Left lung (tissue), 10 donors: ENCODE results near the gene IFIH1. TPM values are rescaled to one million over a fixed set of nuclear protein-coding genes. Genes with fewer than 3 reads are reported as not detected.

Experiments used
- ATAC-seq: fragments of 200-7000 bp; cut with Tn5 transposase; one replicate; pipeline ENCODE4 v1.9.1; 2020; ENCODE audit warnings: moderate library complexity
- DNase-seq, 4 donors: peaks; one replicate each; pipeline ENCODE4 v3.0.0-alpha.2; 2013 to 2020
- H3K27ac ChIP-seq, 2 donors: fragments of 200-600 bp; sonication (generic) in 1 of 2; one replicate each; pipeline versions ENCODE4 v1.5.0 to v1.8.0; 2020 to 2021
- H3K27me3 ChIP-seq, 2 donors: fragments of 200-600 bp; sonication (generic) in 1 of 2; one replicate each; pipeline versions ENCODE4 v1.5.0 to v1.8.0; 2020 to 2021
- H3K36me3 ChIP-seq, 2 donors: fragments of 200-600 bp; sonication (generic) in 1 of 2; one replicate each; pipeline versions ENCODE4 v1.5.0 to v1.8.0; 2020 to 2021
- H3K4me1 ChIP-seq, 2 donors: fragments of 200-600 bp; one replicate each; pipeline ENCODE4 v1.8.0; 2021
- H3K4me3 ChIP-seq, 2 donors: fragments of 200-600 bp; sonication (generic) in 1 of 2; one replicate each; pipeline versions ENCODE4 v1.5.0 to v1.8.0; 2020 to 2021; ENCODE audit warnings: mild to moderate bottlenecking in 1 of 2
- H3K9me3 ChIP-seq, 2 donors: fragments of 200-600 bp; sonication (generic) in 1 of 2; one replicate each; pipeline versions ENCODE4 v1.5.0 to v1.8.0; 2020 to 2021
- CTCF ChIP-seq, 2 donors: fragments of 200-600 bp; sonication (generic) in 1 of 2; IDR thresholded peaks; one replicate each; pipeline versions ENCODE4 v1.5.0 to v1.8.0; 2021; ENCODE audit warnings: antibody characterized with exemption in 2 of 2
- intact Hi-C, 2 donors: fragments of 100-400 bp; cut with DNase I; formaldehyde crosslinking; loops; one replicate each; pipeline versions ENCODE4 v1.11.2 to v1.14.2; 2022
- polyA plus RNA-seq, 6 donors: library from polyadenylated mRNA; unstranded; fragments of 120-200 nt; gene quantifications; one replicate each; pipeline ENCODE4 v1.2.1, GENCODE V29; 2013; ENCODE audit not compliant: insufficient read length in 6 of 6
- total RNA-seq, 2 donors: library from RNA; stranded (reverse); fragmentation: NEBNext Ultra II Directional; extraction: Animal tissue kit (Norgen Biotek cat#: 25700); gene quantifications; one replicate each; pipeline ENCODE4 v1.2.1, GENCODE V29; 2021
- donor health status: DM: no; HTN: yes; CAD: no.
- donor health status: DM: no; HTN: no; CAD: no.

IFIH1 gene
- total and polyA plus RNA-seq, 8 donors, result 11.6 to 33.5 (median 12.8) TPM

- intact Hi-C loops, result no loop called here
- no peak for TF ChIP-seq CTCF (IDR thresholded peaks at IDR 0.05)
- Histone ChIP-seq H3K9me3 (no peaks in the 10 kb centered on the region), H3K36me3 (no peaks in the 10 kb centered on the region), H3K4me3 (no peak overlapping the region), H3K4me1 (peaks cover 14 to 47% of the 10 kb centered on the region in 2 donors), H3K27me3 (no peaks in the 10 kb centered on the region), H3K27ac (peak overlapping the region; percentile 16 to 18)
- DNase-seq (no peak), ATAC-seq (peak; percentile 9)
These were observed 59.8 kb downstream of the IFIH1 start for GRCh38 chr2:162258686-162259085.

DNA sequence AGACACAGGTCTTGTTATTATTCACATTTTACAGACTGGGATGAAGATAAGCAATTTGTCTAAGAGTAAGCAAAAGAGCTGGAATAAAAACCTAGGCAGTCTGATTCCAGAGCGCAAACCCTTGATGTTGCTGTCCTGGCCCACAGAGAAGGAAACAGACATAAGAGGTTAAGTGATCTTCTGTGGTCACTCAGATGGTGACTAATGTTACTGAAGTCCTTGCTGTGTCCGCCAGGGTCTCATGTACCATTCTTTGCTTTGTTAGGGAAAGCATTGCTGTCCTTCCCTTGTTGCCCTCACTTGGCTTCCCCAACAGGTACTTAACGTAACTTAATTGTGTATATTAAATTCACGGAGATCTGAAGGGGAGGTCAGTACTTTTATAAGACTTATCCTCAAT, 60.3 kb downstream of the IFIH1 start:
- Histone ChIP-seq H3K27ac (peak overlapping the region; percentile 1 to 16), H3K4me1 (peaks cover 14 to 47% of the 10 kb centered on the region in 2 donors), H3K27me3 (no peaks in the 10 kb centered on the region), H3K4me3 (no peak overlapping the region), H3K9me3 (no peaks in the 10 kb centered on the region), H3K36me3 (no peaks in the 10 kb centered on the region)
- intact Hi-C loops, result no loop called here
- TF ChIP-seq CTCF (IDR thresholded peaks at IDR 0.05), result no peak
- DNase-seq (no peak), ATAC-seq (peak; percentile 40)

DNA sequence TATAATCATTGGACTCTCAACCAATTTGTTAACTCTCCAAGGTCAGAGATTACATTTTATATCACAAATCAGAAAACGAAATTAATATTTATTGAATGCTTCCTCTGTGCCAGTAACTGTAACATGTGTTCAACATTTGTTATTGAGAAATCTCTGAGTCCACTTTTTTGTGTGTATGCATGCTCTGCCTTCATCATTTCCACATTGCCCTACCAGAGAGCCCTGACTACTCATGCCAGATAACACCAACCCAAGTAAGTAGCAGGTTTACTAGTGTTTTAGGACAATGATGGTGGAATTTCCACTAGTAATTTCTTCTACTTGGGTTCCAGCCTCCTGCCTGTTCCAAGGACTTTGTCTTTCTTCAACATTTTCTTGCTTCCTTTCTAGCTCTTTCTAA, 61.1 kb downstream of the IFIH1 start:
- Histone ChIP-seq H3K4me3 (no peak overlapping the region), H3K9me3 (no peaks in the 10 kb centered on the region), H3K36me3 (no peaks in the 10 kb centered on the region), H3K27me3 (no peaks in the 10 kb centered on the region), H3K27ac (peak overlapping the region; percentile 1 to 16), H3K4me1 (peaks cover 14 to 47% of the 10 kb centered on the region in 2 donors)
- intact Hi-C loops, result no loop called here
- TF ChIP-seq CTCF (IDR thresholded peaks at IDR 0.05), result no peak
- no peak for DNase-seq
- no peak for ATAC-seq

DNA sequence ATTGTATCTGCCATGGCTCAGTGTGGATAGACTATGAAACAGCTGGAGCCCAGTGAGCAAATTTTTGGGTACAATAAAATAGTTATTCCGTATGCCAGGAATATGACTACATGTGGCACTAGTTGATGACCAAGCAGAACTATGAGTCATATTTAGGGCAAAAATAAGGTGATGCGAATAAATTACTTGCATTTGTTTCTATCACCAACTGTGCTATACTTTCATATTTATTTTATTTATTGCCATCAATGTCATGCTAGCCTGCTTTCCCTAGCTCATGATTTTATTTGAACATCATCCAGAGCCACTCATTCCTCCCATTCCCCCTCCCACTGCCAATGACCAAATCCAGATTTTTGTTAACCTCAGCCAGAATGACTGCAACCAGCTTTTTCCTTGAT, 61.9 kb downstream of the IFIH1 start:
- H3K27me3 ChIP-seq, result no peaks in the 10 kb centered on the region
- peak overlapping the region in 1 of 2 donors; percentile 16 for H3K27ac ChIP-seq
- ATAC-seq (peak; percentile 9), DNase-seq (peak in 1 of 4 donors; percentile 63)
- peaks cover 10 to 40% of the 10 kb centered on the region in 2 donors for H3K4me1 ChIP-seq
- H3K4me3 ChIP-seq, result no peak overlapping the region
- H3K36me3 ChIP-seq, result no peaks in the 10 kb centered on the region
- H3K9me3 ChIP-seq, result no peaks in the 10 kb centered on the region
- intact Hi-C loops, result no loop called here
- no peak for TF ChIP-seq CTCF (IDR thresholded peaks at IDR 0.05)

GRCh38 chr2:162254236-162254871, 64.1 kb downstream of the IFIH1 start:
- no peak for TF ChIP-seq CTCF (IDR thresholded peaks at IDR 0.05)

More at GRCh38 chr2:162254236-162254871, 64.1 kb downstream of the IFIH1 start:
- Histone ChIP-seq H3K27me3 (no peaks in the 10 kb centered on the region), H3K27ac (no peak overlapping the region), H3K4me1 (peaks cover 5 to 25% of the 10 kb centered on the region in 2 donors), H3K36me3 (no peaks in the 10 kb centered on the region), H3K4me3 (no peak overlapping the region), H3K9me3 (peaks cover 0 to 3% of the 10 kb centered on the region in 2 donors)
- intact Hi-C loops, result no loop called here
- DNase-seq (no peak), ATAC-seq (no peak)
